Liver (tissue), 9 donors: ENCODE results near the gene PLXDC1. TPM values are rescaled to one million over a fixed set of nuclear protein-coding genes. Genes with fewer than 3 reads are reported as not detected.

Experiments used
- DNase-seq: peaks from one replicate; pipeline ENCODE4 v3.0.0-alpha.2; 2017; ENCODE audit warnings: low spot score
- H3K27ac ChIP-seq, 2 donors: one replicate each; pipeline ENCODE4 v1.7.0; 2013; ENCODE audit warnings: inconsistent platforms in 2 of 2, low read length in 2 of 2, control low read depth in 1 of 2, low read depth in 1 of 2, mild to moderate bottlenecking in 1 of 2
- H3K27me3 ChIP-seq, 4 donors: one replicate each; pipeline versions ENCODE4 v1.6.1 to v1.7.0; 2013; ENCODE audit warnings: low read length in 3 of 4, inconsistent platforms in 1 of 4, mild to moderate bottlenecking in 1 of 4, moderate library complexity in 1 of 4; ENCODE audit not compliant: control insufficient read depth in 4 of 4, insufficient read depth in 4 of 4
- H3K36me3 ChIP-seq, 4 donors: one replicate each; pipeline versions ENCODE4 v1.6.1 to v1.7.0; 2013; ENCODE audit warnings: low read length in 3 of 4, mild to moderate bottlenecking in 3 of 4, low read depth in 1 of 4, moderate library complexity in 1 of 4; ENCODE audit not compliant: control insufficient read depth in 4 of 4, insufficient read depth in 3 of 4
- H3K4me1 ChIP-seq, 4 donors: one replicate each; pipeline versions ENCODE4 v1.6.1 to v1.7.0; 2013; ENCODE audit warnings: low read length in 3 of 4, mild to moderate bottlenecking in 3 of 4, moderate library complexity in 1 of 4; ENCODE audit not compliant: control insufficient read depth in 4 of 4, insufficient read depth in 4 of 4
- H3K4me3 ChIP-seq, 3 donors: one replicate each; pipeline versions ENCODE4 v1.6.1 to v1.7.0; 2013; ENCODE audit warnings: low read length in 3 of 3, control low read depth in 1 of 3, low read depth in 1 of 3, mild to moderate bottlenecking in 1 of 3
- H3K9ac ChIP-seq, 2 donors: one replicate each; pipeline ENCODE4 v1.7.0; 2013; ENCODE audit warnings: low read length in 2 of 2, mild to moderate bottlenecking in 2 of 2, moderate library complexity in 2 of 2, control low read depth in 1 of 2, low read depth in 1 of 2
- H3K9me3 ChIP-seq, 4 donors: one replicate each; pipeline versions ENCODE4 v1.6.1 to v1.7.0; 2013; ENCODE audit warnings: low read length in 3 of 4; ENCODE audit not compliant: control insufficient read depth in 4 of 4
- EGR1 ChIP-seq, 2 donors: IDR thresholded peaks; 2 replicates each; pipeline ENCODE4 v1.6.1; 2016 to 2018; ENCODE audit warnings: antibody characterized with exemption in 2 of 2, low read depth in 2 of 2
- FOXA2 ChIP-seq: IDR thresholded peaks from 2 replicates; pipeline ENCODE4 v1.6.1; 2016; ENCODE audit warnings: antibody characterized with exemption
- GABPA ChIP-seq, 2 donors: IDR thresholded peaks in 1 of 2; conservative IDR thresholded peaks in 1 of 2; 2 replicates each; pipeline ENCODE4 v1.6.1; 2016; ENCODE audit warnings: antibody characterized with exemption in 2 of 2, mild to moderate bottlenecking in 1 of 2, moderate library complexity in 1 of 2
- HNF4G ChIP-seq: IDR thresholded peaks from 2 replicates; pipeline ENCODE4 v1.6.1; 2016; ENCODE audit warnings: antibody characterized with exemption
- NR2F2 ChIP-seq: IDR thresholded peaks from 2 replicates; pipeline ENCODE4 v1.6.1; 2016; ENCODE audit warnings: antibody characterized with exemption
- RAD21 ChIP-seq, 2 donors: IDR thresholded peaks; 2 replicates each; pipeline ENCODE4 v1.6.1; 2016; ENCODE audit warnings: antibody characterized with exemption in 2 of 2, mild to moderate bottlenecking in 2 of 2
- RXRA ChIP-seq, 2 donors: IDR thresholded peaks; 2 replicates each; pipeline ENCODE4 v1.6.1; 2017 to 2018; ENCODE audit warnings: antibody characterized with exemption in 2 of 2, mild to moderate bottlenecking in 1 of 2
- SP1 ChIP-seq: IDR thresholded peaks from 2 replicates; pipeline ENCODE4 v1.6.1; 2018; ENCODE audit warnings: antibody characterized with exemption, mild to moderate bottlenecking
- YY1 ChIP-seq: IDR thresholded peaks from 2 replicates; pipeline ENCODE4 v1.6.1; 2016; ENCODE audit warnings: antibody characterized with exemption, mild to moderate bottlenecking
- WGBS: extraction: QIAGEN DNeasy Blood & Tissue Kit; methylation state at CpG from one replicate; pipeline ENCODE4 v1.1.7; 2013; 5-methylcytosine and 5-hydroxymethylcytosine counted together
- polyA plus RNA-seq, 2 donors: library from polyadenylated mRNA; stranded (reverse) in 1 of 2; unstranded in 1 of 2; fragments of 200-250 nt in 1 of 2; fragments of >200 nt in 1 of 2; fragmentation: Nextera tagmentation in 1 of 2; extraction: Ambion mirVana in 1 of 2; gene quantifications; one replicate each; pipeline versions ENCODE4 v1.2.1 to v1.2.3, GENCODE V29; 2013 to 2015
- total RNA-seq, 2 donors: library from RNA; depleted of rRNA; stranded (reverse); fragments of >200 nt; gene quantifications; one replicate each; pipeline ENCODE4 v1.2.3, GENCODE V29; 2014
- TF ChIP-seq, protein P1 (sequence below): fragments of 150-350 bp; IDR thresholded peaks from 2 replicates; pipeline ENCODE4 v1.5.1; 2017; ENCODE audit warnings: improper control_type of control experiment, low read depth, low read length; ENCODE audit not compliant: missing input control
- TF ChIP-seq, protein P2 (sequence below): IDR thresholded peaks from 2 replicates; pipeline ENCODE4 v1.6.1; 2016; ENCODE audit warnings: antibody characterized with exemption
- TF ChIP-seq, protein P3 (sequence below): IDR thresholded peaks from 2 replicates; pipeline ENCODE4 v1.6.1; 2016; ENCODE audit warnings: antibody characterized with exemption
- TF ChIP-seq, protein P4 (sequence below): IDR thresholded peaks from 2 replicates; pipeline ENCODE4 v1.6.1; 2016; ENCODE audit warnings: antibody characterized with exemption, mild to moderate bottlenecking
- TF ChIP-seq, protein P5 (sequence below): IDR thresholded peaks from 2 replicates; pipeline ENCODE4 v1.6.1; 2016; ENCODE audit warnings: antibody characterized with exemption
- donor health status: healthy.
- donor health status: healthy.
- donor health status: healthy.
- donor health status: healthy.
- donor health status: healthy.

The PLXDC1 gene
- total and polyA plus RNA-seq, 4 donors: 0.14 to 0.84 (median 0.30) TPM

DNA sequence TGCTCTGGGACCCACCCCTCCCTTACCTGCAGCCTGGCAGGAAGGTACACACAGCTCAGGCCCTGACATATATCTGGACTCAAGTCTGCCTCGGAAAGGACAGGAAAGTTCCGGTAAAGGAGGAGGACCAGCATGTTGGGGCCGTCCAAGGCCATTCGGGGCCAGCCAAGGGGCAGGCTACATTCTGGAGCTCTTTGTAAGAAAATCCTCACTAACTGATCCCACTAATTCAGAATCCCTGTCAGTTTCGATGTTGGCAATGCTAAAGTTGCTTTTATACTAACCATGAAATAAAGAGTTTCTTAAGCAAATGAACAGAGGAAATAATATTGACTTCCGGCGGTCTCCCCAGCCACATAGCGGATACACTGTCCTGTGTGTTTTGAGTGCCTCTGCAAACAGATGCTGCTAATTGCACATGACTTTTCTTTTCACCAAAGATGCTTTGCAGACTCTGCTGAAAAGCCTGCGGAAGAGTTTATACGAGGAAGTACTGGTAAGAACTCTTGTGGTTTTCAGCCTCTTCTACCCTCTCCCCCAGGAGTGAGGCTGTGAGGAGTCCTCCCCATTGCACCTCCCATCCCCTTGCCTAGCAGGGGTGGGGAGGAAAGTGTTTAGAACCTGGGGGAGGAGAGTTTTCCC, 54.8 kb downstream of the PLXDC1 start:
- Histone ChIP-seq H3K27ac (peak overlapping the region in 1 of 2 donors; percentile 53), H3K4me1 (peaks cover 0 to 5% (median 0%) of the 10 kb centered on the region in 4 donors), H3K9me3 (no peaks in the 10 kb centered on the region), H3K4me3 (no peak overlapping the region), H3K27me3 (no peaks in the 10 kb centered on the region), H3K9ac (peak overlapping the region in 1 of 2 donors; percentile 26), H3K36me3 (no peaks in the 10 kb centered on the region)
- DNase-seq: no peak
- no peak for TF ChIP-seq GABPA (IDR thresholded peaks at IDR 0.05 in 1 of 2, conservative IDR thresholded peaks at IDR 0.05 in 1 of 2)
- no peak for TF ChIP-seq EGR1 (IDR thresholded peaks at IDR 0.05; ENCODE audit: low read depth in 2 of 2)
- WGBS: 58% methylated on average over 10 of the region's 10 CpGs

DNA sequence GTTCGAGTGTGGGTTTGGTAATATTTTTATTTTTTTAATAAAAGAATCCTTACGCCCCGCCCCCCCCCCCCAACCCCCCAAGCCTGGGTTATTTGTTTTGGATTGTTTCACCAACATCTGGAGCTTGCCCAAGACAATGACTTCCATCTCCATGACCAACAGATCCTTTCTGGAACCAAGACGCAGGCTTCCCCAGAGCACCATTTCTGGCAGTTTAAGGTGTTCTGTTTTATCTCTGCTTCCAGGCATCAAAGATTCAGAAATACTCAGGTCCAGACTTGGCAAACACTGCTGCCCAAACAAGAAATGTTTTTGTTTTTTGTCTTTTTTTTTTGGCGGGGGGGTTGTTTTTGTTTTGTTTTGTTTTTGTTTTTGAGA, 56.1 kb downstream of the PLXDC1 start:
- Histone ChIP-seq H3K9ac (no peak overlapping the region), H3K27ac (no peak overlapping the region), H3K4me1 (peaks cover 0 to 5% (median 0%) of the 10 kb centered on the region in 4 donors), H3K9me3 (no peaks in the 10 kb centered on the region), H3K4me3 (no peak overlapping the region), H3K27me3 (no peaks in the 10 kb centered on the region), H3K36me3 (no peaks in the 10 kb centered on the region)
- 50% methylated on average over 5 of the region's 5 CpGs for WGBS
- TF ChIP-seq, protein P1, sequence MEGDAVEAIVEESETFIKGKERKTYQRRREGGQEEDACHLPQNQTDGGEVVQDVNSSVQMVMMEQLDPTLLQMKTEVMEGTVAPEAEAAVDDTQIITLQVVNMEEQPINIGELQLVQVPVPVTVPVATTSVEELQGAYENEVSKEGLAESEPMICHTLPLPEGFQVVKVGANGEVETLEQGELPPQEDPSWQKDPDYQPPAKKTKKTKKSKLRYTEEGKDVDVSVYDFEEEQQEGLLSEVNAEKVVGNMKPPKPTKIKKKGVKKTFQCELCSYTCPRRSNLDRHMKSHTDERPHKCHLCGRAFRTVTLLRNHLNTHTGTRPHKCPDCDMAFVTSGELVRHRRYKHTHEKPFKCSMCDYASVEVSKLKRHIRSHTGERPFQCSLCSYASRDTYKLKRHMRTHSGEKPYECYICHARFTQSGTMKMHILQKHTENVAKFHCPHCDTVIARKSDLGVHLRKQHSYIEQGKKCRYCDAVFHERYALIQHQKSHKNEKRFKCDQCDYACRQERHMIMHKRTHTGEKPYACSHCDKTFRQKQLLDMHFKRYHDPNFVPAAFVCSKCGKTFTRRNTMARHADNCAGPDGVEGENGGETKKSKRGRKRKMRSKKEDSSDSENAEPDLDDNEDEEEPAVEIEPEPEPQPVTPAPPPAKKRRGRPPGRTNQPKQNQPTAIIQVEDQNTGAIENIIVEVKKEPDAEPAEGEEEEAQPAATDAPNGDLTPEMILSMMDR: no peak
- TF ChIP-seq, protein P2, sequence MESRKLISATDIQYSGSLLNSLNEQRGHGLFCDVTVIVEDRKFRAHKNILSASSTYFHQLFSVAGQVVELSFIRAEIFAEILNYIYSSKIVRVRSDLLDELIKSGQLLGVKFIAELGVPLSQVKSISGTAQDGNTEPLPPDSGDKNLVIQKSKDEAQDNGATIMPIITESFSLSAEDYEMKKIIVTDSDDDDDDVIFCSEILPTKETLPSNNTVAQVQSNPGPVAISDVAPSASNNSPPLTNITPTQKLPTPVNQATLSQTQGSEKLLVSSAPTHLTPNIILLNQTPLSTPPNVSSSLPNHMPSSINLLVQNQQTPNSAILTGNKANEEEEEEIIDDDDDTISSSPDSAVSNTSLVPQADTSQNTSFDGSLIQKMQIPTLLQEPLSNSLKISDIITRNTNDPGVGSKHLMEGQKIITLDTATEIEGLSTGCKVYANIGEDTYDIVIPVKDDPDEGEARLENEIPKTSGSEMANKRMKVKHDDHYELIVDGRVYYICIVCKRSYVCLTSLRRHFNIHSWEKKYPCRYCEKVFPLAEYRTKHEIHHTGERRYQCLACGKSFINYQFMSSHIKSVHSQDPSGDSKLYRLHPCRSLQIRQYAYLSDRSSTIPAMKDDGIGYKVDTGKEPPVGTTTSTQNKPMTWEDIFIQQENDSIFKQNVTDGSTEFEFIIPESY: no peak
- TF ChIP-seq NR2F2 (no peak), HNF4G (no peak)
- no peak for DNase-seq

DNA sequence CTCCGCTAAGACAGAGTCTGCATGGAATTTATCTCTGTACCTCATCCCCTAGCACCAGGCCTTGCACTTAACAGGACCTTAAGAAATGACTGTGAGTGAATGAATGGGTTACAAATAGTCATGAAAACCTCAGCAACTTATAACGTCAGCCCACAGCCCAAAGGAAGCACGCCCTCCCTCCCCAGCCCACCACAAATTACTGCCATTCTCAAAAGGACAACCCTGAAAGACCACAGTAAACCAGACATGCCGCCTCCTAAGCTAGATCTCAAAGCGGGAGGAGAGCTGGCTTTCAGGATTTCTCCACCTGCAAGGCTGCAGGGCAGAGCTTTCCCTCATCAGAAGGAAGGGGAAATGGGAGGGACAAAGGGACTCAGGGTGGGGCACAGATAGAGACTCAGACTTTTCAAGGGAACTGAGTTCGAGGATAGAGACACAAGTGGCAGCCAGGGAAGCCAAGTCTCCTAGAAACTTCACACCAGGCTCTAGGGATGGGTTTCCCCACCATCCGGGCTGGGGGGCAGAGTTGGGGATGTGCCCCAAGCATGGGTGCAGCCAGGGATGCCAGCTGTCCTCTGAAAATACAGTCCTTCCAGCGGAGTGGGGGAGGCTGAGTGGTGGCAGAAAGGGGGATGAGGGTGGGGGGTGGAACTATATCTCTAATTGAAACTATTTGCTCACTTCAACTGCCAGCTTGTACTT, 56.7 kb downstream of the PLXDC1 start:
- Histone ChIP-seq H3K9me3 (no peaks in the 10 kb centered on the region), H3K27ac (peak overlapping the region in 1 of 2 donors; percentile 11), H3K9ac (no peak overlapping the region), H3K4me1 (peaks cover 0 to 5% (median 0%) of the 10 kb centered on the region in 4 donors), H3K36me3 (no peaks in the 10 kb centered on the region), H3K4me3 (no peak overlapping the region), H3K27me3 (no peaks in the 10 kb centered on the region)
- no peak for DNase-seq
- WGBS: 74% methylated on average over 8 of the region's 8 CpGs
- TF ChIP-seq, protein P1: no peak
- TF ChIP-seq, protein P3, sequence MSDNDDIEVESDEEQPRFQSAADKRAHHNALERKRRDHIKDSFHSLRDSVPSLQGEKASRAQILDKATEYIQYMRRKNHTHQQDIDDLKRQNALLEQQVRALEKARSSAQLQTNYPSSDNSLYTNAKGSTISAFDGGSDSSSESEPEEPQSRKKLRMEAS: no peak
- TF ChIP-seq FOXA2: no peak
- no peak for TF ChIP-seq RAD21 (IDR thresholded peaks at IDR 0.05)
- TF ChIP-seq, protein P4, sequence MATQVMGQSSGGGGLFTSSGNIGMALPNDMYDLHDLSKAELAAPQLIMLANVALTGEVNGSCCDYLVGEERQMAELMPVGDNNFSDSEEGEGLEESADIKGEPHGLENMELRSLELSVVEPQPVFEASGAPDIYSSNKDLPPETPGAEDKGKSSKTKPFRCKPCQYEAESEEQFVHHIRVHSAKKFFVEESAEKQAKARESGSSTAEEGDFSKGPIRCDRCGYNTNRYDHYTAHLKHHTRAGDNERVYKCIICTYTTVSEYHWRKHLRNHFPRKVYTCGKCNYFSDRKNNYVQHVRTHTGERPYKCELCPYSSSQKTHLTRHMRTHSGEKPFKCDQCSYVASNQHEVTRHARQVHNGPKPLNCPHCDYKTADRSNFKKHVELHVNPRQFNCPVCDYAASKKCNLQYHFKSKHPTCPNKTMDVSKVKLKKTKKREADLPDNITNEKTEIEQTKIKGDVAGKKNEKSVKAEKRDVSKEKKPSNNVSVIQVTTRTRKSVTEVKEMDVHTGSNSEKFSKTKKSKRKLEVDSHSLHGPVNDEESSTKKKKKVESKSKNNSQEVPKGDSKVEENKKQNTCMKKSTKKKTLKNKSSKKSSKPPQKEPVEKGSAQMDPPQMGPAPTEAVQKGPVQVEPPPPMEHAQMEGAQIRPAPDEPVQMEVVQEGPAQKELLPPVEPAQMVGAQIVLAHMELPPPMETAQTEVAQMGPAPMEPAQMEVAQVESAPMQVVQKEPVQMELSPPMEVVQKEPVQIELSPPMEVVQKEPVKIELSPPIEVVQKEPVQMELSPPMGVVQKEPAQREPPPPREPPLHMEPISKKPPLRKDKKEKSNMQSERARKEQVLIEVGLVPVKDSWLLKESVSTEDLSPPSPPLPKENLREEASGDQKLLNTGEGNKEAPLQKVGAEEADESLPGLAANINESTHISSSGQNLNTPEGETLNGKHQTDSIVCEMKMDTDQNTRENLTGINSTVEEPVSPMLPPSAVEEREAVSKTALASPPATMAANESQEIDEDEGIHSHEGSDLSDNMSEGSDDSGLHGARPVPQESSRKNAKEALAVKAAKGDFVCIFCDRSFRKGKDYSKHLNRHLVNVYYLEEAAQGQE: no peak
- no peak for TF ChIP-seq YY1
- TF ChIP-seq RXRA (IDR thresholded peaks at IDR 0.05): no peak
- TF ChIP-seq GABPA (IDR thresholded peaks at IDR 0.05 in 1 of 2, conservative IDR thresholded peaks at IDR 0.05 in 1 of 2): no peak
- TF ChIP-seq SP1: no peak
- TF ChIP-seq EGR1 (IDR thresholded peaks at IDR 0.05; ENCODE audit: low read depth in 2 of 2): no peak
- TF ChIP-seq, protein P5, sequence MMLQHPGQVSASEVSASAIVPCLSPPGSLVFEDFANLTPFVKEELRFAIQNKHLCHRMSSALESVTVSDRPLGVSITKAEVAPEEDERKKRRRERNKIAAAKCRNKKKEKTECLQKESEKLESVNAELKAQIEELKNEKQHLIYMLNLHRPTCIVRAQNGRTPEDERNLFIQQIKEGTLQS: no peak
- TF ChIP-seq HNF4G: no peak
